Measurements from ENCODE around the gene CTU2.

CTU2 gene

DNA sequence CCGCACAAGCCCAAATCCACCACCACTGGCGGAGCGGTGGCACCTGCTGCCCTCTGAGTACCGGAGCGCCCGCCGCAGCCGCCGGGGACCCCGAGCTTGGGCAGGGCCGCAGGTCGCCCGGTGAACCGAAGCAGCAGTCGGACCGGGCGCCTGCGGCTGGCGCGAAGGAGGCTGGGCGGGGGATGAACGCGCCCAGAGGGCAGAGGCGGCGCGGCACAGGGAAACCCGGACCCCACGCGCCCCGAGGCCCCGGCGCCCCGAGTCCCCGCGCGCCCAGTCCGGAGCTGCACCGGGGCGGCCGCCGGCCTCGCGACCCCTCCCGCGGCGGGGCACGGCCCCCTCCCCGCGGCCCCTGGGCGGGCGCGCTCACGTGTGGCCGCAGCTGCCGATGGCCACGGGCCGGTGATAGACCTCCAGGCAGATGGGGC lies 488 bp upstream of the CTU2 start:
- no peak for TF ChIP-seq CTCF (IDR thresholded peaks at IDR 0.05; ENCODE audit: low read depth, low read length)
- H3K4me3 ChIP-seq (ENCODE audit: low read depth, low read length), result peak overlapping the region; percentile 82
- no peaks in the 10 kb centered on the region for H3K9me3 ChIP-seq
- no peak for DNase-seq
- H3K36me3 ChIP-seq, result peaks cover 5% of the 10 kb centered on the region
- no peaks in the 10 kb centered on the region for H3K4me1 ChIP-seq
- no peaks in the 10 kb centered on the region for H3K27me3 ChIP-seq

DNA sequence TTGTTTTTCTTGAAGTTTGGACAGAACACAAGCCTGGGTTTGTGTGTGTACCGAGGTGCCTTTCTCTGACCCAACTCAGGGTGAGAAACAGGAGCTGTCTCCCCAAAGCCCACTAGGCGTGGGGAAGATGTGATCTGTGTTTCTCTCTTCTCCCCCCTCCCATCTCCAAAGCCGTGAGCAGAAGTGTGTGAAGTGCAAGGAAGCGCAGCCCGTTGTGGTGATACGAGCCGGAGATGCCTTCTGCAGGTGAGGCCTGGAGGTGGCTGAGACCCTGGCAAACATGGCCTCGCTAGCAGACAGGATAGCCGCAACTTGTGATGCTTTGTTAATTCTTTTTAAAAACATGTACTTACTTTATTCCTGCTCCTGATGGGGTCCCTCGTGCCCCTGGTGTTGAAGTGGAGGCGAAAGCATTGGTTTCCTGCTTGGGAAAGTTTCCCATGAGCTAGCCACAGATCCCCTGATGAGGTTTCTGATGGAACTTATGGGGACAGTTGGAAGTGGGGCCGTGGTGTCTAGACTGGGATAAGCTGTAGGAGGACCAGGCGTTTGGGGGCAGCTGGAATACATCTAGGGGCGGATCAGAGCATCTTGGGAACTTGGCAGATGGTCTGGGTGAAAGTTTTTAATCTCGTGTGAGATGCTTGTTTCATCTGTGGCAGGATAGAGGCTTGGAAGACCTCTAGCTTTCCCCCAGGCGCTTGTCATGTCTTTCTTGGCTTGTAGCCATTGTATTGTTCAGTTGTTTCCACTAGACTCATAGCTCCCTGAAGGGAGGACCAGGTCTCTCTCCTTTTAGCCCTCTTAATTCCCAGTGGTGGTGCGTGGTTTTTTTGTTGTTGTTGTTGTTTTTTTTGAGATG lies 893 bp downstream of the CTU2 start:
- H3K9me3 ChIP-seq, result no peaks in the 10 kb centered on the region
- H3K36me3 ChIP-seq, result peaks cover 5% of the 10 kb centered on the region; the same call in 1 of the 2 replicates
- no peak for TF ChIP-seq CTCF (IDR thresholded peaks at IDR 0.05; ENCODE audit: low read depth, low read length)
- H3K4me1 ChIP-seq, result no peaks in the 10 kb centered on the region
- peak overlapping the region; percentile 82 for H3K4me3 ChIP-seq (ENCODE audit: low read depth, low read length)
- no peak for DNase-seq
- H3K27me3 ChIP-seq, result no peaks in the 10 kb centered on the region

- H3K27me3 ChIP-seq, result no peaks in the 10 kb centered on the region
- DNase-seq, result no peak
- H3K9me3 ChIP-seq, result no peaks in the 10 kb centered on the region
- no peaks in the 10 kb centered on the region for H3K4me1 ChIP-seq
- peaks cover 22% of the 10 kb centered on the region for H3K36me3 ChIP-seq
- no peak for TF ChIP-seq CTCF (IDR thresholded peaks at IDR 0.05; ENCODE audit: low read depth, low read length)
- no peak overlapping the region for H3K4me3 ChIP-seq (ENCODE audit: low read depth, low read length)
Measured at GRCh38 chr16:88710556-88710955, 4.3 kb downstream of the CTU2 start.

DNA sequence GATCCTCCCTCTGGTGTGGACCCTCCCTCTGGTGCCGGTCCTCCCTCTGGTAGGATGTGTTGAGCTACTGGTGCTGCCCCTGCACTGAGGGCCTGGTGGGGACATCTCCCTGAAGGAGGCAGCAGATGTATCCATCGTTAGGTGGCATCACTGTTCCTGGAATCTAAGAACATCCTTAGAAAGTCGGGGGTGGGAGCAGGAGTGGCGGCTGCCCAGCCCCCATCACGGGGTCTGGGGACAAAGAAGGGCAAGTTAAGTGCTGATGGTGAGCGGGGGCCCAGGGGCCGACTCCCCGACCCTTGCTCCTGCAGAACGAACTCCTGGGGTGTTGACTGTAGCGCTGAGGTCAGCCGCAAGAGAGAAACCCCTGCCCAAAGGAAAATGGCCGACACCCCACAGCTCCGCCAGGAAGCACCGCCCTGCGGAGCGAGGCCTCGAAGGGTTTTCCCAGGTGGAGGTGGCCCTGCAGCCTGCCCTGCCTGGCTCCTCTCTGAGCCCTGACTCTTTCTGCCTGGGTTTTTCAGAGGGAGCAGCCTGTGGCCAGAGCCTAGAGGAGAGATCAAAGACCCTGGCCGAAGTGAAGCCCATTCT lies 5.5 kb downstream of the CTU2 start:
- H3K4me1 ChIP-seq, result no peaks in the 10 kb centered on the region
- peaks cover 33% of the 10 kb centered on the region for H3K36me3 ChIP-seq
- H3K4me3 ChIP-seq (ENCODE audit: low read depth, low read length), result no peak overlapping the region
- TF ChIP-seq CTCF (IDR thresholded peaks at IDR 0.05; ENCODE audit: low read depth, low read length), result no peak
- H3K9me3 ChIP-seq, result no peaks in the 10 kb centered on the region
- no peaks in the 10 kb centered on the region for H3K27me3 ChIP-seq
- no peak for DNase-seq

- TF ChIP-seq CTCF (IDR thresholded peaks at IDR 0.05; ENCODE audit: low read depth, low read length), result no peak
- no peak overlapping the region for H3K4me3 ChIP-seq (ENCODE audit: low read depth, low read length)
- H3K36me3 ChIP-seq, result peaks cover 38% of the 10 kb centered on the region
- no peaks in the 10 kb centered on the region for H3K4me1 ChIP-seq
- no peaks in the 10 kb centered on the region for H3K27me3 ChIP-seq
- DNase-seq, result no peak
- no peaks in the 10 kb centered on the region for H3K9me3 ChIP-seq
Measured at GRCh38 chr16:88712362-88712979, 6.2 kb downstream of the CTU2 start.

Data from BE2C (cell line).